DMS53 (cell line): ENCODE data around the gene GLTP.
A peak's percentile ranks its signal among the peaks of the same experiment; 100 is the strongest.
"Not testable (repeated sequence)": the region's sequence is repeated elsewhere in the genome, so short reads cannot be mapped to it uniquely, and the experiment has no call there.

Experiments
- DNase-seq: peaks from one replicate; lab custom pipeline; 2025; lab: John Stamatoyannopoulos, UW

GLTP gene

DNA sequence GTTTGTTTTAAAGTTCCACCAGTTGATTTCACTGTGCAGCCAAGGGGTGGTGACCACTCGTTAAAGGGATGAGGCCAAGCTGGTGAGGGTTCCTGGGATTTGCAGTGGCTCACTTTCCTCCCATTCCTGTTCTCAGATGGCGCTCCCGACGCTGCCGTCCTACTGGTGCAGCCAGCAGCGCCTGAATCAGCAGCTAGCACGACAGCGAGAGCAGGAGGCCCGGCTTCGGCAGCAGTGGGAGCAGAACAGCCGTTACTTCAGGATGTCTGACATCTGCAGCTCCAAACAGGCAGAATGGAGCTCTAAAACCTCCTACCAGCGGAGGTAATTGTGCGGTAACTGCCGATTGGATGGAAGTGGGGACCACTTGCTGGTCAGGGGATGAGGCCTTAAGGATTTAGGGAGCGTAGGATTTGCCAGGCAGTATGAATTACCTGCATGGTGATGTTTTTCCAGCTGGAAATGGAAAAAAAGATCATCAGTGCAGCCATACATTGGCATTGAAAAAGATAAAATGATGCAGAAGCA, 22.6 kb upstream of the GLTP start:
- DNase-seq: no peak

DNA sequence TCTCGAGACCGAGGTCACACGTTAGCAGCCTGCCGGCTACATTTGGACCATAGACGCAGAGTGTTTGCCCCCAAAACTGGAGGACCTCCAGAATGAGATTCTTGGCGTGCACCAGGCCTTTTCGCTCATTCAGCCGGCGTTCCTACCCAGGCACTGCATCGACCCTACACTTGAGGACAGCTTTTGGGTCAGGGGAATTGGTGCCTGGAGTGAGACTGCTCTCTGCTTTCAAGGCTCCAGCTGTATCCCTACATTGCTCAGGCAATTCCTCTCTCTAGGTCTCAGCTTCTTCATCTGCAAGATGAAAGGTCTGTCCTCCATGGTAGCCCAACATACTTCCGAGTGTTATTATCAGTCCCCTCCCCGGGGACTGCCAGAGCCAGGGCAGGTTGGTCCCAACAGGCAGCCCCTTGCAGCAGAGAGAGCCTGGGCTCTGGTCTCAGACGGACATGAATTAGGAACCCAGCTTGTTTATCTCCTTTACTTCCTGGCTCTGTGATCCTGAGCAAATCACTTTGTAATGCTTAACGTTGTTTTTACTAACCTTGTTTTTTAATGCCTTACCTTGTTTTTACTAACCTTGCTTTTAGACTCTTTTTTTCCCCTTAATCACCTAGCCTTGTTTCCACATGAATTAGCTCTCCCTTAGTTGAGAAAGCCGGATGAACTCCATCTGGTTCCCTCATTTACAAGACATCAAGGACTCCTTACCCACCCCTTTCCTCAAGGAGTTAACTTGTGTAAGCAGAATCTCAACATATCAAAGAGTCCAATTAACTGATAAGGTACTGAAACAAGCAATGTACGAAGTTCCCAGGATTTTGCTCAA, 20.6 kb upstream of the GLTP start:
- no peak for DNase-seq

DNA sequence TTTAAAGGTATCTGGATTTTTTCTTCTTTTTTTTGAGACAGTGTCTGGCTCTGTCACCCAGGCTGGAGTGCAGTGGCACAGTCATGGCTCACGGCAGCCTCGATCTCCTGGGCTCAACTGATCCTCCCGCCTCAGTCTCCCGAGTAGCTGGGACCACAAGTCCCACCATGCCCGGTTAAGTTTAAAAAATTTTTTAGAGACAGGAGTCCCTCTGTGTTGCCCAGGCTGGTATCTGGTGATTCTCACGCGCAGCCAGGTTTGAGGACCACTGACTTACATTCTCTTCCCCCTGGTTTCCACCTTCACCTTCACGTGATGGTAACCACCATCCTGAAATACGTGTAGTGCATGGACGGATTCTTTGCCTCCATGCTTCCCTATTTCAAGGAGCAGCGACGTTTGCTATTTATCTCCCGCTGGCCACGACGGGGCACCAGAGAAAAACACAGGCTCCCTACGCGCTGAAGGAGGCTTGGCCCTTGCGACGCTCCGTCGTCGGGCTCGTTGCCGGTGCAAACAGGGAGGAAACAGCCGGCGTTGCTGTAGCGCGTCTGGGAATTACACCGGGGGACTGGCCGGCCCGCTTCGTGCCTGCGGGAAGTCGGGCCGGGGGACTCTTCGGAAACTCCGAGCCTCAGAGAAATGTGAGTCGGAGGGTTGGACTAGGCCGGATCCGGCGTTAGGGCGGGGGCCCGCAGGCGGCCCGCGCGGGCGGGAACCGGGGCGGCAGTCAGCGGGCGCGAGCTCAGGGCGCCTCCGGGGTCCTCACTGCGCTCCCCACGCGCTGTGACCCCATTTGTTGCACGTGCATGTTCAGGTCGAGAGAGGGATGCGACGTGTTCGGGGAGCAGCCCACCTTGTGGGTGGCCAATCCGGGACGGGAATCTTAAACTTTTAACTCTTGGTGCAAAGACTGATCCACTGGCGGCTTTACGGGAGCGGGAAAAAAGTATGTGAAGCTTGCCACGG, 19.7 kb upstream of the GLTP start, which contains the start of gene TCHP:
Gene TCHP, plus strand, starts transcription at position 492 of the 969 bp plus-strand sequence. CDS start 2,753 bp downstream, outside the sequence.
- DNase-seq: peak; percentile 97

DNA sequence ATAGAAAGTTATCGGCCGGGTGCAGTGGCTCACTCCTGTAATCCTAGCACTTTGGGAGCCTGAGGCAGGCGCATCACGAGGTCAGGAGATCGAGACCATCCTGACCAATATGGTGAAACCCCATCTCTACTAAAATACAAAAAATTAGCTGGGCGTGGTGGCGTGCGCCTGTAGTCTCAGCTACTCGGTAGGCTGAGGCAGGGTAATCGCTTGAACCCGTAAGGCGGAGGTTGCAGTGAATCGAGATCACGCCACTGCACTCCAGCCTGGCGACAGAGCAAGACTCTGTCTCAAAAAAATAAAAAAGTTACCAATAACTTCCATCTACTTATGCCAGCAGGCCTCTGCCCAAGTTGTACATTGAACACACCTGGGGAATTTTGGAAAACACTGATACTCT, 19.0 kb upstream of the GLTP start:
- DNase-seq: not testable (repeated sequence)

DNA sequence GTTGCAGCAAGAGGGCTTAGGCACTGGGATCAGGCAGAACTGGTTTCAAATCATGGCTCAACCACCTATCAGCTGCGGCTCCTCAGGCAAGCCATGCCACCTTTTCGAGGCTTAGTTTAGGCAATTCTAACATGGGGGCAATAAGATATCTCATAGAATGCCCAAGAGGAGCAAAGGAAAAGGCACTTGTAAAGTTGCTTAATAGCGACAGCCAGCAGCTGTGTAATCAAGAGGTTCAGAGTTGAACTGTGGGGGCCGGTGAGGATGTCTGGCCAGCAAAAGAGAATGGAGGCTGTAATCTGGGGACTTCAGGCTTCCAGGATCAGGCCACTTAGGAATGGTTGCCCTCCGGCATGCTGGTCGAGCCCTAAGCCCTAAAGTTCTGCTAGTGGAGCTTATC, 16.7 kb upstream of the GLTP start:
- DNase-seq: no peak

DNA sequence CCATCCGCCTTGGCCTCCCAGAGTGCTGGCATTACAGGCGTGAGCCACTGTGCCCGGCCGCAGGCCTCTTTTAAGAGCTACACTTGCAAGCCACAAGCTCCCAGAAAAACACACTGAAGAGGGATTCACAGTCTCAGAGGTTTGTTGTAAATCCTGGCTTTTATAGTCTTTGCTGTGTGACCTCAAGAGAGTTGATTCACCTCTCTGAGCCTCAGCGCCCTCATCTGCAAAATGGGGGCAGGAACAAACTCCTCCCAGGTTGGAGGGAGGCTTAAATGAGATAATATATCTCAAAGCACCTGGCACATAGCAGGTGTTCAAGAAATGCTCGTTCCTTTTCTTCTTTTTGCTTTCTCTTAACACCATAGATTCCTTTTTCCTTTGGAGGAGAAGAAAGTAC, 15.8 kb upstream of the GLTP start:
- no peak for DNase-seq

DNA sequence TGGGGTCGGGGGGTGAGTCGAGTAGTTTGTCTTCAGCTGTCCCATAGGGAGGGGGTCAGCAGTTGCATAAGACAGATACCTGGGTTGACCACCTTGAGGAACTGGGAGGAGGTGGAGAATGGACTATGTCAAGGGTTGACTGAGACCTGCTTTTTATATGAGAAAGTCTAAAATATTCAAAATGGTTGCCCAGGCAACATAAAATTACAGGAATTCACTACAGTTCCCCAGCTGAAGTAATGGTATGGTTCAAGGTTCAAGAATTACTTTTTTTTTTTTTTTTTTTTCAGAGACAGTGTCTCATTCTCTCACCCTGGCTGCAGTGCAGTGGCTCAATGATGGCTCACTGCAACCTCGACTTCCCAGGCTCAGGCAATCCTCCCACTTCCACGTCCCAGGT, 14.6 kb upstream of the GLTP start:
- DNase-seq: no peak

DNA sequence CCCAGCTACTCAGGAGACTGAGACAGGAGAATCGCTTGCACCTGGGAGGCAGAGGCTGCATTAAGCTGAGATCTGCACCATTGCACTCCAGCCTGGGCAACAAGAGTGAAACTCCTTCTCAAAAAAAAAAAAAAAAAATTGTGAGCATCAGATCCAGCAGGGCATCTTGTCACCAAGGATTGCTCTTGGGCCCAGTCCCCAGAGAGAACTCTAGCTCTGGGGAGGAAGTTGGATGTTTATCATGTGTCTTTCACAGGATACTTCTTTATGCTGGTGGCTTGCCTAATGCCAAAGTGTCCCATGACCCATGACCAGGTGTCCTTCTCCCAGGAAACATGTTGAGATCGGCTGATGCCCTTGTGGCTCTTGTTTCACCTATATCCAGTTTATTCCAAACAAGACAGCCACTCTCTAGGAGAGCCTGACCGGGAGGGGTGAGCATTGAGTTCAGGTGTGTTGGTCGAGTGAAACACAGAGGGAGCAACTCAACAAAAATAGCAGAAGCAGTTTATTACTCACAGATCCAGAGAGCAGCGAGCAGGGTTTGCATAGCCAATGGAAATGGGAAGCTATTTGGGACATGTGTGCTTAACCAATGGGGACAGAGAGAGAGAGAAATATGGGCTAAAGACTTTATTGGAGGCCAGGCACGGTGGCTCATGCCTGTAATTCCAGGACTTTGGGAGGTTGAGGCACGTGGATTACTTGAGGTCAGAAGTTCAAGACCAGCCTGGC, 13.1 kb upstream of the GLTP start:
- peak; percentile 21 for DNase-seq

DNA sequence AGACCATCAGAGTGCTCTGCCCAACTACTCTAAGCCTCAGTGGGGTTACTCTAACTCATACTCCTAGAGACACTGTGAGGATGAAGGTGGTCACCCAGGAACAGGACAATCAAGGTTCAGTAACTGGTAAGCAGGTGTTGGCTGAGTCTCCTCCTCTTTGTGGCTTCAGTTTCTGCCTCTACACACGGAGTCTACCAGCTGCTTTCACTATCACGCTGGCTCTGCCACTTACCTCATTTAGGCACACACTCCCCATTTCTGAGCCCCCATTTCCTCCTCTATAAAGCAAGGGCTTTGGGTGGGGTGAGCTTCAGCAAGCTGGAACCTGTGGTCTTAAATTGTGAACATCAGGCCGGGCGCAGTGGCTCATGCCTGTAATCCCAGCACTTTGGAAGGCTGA, 12.4 kb upstream of the GLTP start:
- peak; percentile 31 for DNase-seq

DNA sequence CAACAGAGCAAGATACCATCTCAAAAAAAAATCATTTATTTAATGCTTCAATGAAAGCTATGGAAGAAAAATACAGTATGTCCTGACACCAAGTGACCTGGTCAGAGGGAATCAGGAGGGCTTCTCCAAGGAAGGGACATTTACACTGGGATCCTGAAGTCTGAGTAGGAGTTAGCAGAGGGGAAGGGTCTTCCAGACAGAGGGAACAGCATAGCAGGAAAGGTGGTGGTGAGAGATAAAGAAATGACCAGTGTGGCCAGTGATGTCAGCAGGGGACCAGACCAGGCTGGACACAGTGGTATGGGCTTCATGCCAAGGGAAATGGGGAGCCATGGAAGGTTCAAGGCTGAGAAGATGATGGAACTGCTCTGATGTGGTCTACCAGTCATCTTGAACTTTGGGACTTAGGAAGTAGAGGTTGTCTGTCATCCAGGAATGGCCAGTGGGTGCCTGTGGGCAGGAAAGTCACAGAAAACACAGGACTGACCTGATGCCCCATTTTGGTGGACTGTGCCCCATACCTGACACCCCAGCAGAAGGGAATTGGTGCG, 11.9 kb upstream of the GLTP start:
- no peak for DNase-seq

DNA sequence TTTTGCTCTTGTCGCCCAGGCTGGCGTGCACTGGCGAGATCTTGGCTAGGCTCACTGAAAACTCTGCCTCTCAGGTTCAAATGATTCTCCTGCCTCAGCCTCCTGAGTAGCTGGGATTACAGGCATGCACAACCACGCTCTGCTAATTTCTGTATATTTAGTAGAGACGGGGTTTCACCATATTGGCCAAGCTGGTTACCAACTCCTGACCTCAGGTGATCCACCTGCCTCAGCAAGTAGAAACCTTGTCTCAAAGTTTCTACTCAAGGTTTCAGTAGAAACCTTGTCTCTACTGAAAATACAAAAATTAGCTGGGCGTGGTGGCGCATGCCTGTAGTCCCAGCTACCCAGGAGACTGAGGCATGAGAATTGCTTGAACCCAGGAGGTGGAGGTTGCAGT, 11.4 kb upstream of the GLTP start:
- DNase-seq: not testable (repeated sequence)

DNA sequence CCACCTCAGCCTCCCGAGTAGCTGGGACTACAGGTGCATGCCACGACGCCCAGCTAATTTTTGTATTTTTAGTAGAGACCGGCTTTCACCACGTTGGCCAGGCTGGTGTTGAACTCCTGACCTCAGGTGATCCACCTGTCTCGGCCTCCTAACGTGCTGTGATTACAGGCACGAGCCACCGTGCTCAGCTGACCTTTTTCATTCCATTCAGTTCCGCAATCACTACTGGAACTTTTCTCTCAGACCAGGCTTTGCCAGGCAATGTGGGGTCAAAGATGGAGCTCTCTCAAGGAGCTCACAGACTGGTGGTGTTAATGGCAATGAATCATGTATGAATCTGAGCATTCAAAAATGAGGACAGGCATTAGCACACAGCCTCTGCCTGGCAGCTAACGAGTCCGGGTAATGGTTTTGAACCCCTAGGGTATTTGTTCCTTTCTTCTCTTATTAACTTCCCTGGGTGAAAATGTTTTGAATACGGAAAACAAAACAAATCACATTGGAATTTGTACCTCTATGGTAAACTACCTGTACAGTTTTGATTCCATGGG, 10.4 kb upstream of the GLTP start:
- no peak for DNase-seq

DNA sequence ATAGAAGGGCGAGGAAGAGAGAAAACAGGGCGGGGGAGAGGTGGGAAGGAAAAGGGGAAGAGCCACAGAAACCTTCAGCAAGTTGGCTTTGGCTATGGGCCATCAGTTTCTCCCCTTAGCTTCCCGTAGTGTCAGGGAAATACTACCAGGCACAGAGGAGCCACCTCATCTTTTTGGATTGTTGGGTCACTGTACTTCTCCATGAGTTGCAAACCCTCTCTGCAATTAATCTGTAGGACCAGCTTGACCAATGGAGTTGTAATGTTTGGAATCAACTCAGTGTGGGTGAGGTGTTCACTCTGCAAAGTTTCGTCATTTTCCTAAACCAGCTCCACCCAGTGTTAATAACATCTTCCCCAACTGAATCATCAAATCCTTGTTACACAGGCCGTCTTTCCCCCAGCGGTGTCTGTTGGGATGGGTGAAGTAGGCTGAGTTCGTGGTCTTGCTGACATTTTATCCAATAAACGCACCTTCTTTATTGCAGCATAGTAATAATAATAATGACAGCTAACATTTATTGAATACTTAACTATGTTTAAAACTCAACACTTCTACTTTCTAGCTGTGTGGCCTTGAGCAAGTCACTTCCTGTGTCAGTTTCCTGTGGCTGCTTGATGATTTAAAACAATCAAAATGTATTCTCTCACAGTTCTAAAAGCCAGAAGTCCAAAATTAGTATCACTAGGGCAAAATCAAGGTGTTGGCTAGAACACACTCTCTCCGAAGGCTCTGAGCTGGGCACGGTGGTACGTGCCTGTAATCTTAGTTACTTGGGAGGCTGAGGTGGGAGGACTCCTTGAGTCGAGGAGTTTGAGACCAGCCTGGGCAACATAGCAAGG, 8.1 kb upstream of the GLTP start:
- DNase-seq: no peak

DNA sequence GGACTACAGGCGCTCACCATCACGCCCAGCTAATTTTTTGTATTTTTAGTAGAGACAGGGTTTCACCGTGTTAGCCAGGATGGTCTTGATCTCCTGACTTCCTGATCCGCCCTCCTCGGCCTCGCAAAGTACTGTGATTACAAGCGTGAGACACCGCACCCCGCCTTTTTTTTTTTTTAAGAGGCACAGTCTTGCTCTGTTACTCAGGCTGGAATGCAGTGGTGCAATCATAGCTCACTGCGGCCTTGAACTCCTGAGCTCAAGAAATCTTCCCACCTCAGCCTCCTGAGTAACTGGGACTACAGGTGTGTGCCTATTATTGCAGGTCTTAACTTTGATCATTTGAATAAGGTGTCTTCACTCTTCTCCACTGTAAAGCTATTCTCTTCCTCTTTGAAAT, 5.3 kb upstream of the GLTP start:
- no peak for DNase-seq

DNA sequence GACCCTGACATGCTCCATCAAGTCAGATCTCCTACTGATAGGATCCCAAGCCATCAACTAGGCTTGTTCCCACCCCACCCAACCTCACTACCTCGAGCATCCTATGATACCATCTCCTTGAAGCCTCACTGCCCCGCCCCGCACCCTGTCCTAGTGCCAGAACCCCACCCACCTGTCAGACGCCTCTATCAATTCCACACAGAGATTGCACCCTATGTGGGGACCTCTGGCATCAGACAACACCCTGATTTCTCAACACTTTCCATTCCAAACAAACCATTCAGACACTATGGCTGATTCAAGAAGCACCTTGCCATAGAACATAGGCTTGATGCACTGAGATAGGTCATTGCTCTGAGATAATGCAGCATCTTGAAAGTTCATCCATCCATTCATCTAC, 3.1 kb upstream of the GLTP start:
- DNase-seq: no peak

DNA sequence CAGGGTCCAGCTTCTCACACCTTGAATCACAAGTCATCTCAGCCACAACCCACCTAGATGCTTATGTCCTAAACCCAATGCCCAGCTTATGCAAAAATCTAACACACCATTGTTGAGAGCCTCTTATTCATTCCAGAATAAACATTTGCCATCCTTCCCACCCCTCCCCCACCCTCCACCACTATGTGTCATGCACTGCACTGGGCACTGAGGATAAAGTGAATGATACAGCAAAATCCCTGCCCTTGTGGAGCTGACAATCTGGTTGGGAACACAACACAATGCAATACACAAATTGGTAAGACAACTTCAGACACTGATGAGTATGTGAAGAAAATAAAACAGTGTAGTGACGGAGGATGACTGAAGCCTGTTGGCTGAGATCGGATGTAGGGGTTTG, 1.4 kb upstream of the GLTP start:
- peak; percentile 71 for DNase-seq

DNA sequence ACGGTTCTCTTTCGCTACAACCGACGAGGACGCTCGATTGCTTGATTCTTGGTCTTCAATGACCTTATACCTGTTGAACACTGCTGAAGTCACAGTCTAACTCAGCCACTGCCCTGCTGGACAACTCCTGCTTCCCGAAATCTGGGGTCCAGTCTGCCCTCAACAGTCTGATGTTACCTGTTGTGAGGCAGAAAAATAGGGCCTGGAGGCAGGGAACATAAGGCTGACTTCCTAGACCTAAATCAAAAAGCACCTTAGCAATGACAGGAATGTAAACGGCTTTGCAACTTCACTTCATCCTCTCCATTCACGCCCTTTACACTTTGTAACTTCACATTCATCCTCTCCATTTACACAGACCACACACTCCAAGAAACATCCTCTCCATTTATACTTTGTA, 597 bp upstream of the GLTP start:
- peak; percentile 64 for DNase-seq

DNA sequence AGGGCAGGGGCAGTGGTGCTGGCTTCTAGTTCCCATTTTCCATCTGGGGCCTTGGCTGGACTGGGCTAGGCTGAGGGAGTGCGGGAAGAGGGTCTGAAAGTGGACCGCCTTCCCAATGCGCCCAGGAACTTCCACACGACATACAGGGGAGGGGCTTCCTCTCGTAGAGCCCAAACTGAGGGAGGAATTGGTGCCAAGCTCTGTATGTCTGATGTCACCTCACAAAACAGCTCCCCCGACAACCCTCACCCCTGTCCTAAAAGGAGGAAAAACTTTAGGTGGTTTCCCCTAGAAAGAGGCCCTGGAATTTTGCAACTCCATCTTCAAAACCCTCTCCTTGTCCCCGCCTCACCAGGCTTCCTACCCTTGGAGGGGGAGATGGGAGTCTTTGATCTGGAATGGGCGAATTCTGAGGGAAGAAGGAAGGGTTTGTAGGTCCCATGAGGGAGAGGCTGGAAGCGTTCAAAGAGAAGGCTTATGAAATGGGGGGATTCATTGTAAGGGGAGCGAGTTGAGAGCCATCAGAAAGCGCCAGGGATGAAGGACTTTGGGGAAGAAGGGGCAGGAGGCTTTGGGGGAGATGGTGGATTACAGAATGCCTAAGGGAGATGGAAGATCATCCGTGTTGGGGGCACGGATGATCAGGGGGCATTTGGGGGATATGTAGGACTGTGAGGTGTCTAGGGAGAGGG, 844 bp downstream of the GLTP start:
- no peak for DNase-seq

DNA sequence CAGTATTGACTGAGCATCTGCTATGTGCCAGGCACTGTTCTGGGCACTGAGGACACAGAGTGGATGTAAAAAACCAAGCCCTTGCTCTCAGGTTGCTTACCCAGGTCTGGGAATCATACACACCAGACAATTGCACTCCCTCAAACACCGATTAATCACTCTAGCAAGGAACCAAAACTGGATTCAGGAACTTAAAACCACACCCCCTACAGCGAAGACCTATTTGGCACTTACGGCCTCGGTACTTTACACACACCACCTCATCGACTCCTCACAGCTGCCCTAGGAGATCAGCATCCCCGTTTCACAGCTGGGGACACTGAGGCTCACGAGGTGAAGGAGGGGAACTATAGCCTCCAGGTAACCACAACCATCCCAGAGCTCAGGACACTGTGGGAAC, 1.6 kb downstream of the GLTP start:
- no peak for DNase-seq

DNA sequence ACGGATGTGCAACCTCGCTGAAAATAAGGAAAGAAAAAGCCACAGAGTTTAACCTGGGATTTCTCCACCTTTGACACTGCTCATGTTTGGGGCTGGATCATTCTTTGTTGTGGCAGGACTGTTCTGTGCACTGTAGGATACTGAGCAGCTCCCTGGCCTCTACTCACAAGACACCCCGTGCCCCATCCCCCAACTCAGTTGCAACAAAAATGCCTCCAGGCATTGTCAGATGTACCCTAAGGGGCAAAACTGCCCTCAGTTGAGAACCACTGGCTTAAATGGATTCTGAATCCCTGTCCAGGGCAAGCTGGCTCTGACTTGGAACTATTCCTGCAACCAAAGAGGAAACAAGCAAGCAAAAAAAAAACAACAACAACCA, 2.1 kb downstream of the GLTP start:
- no peak for DNase-seq
